Measurements from ENCODE around the gene PEX5L. TPM values are rescaled to one million over a fixed set of nuclear protein-coding genes. Genes with fewer than 3 reads are reported as not detected.
"Not testable (repeated sequence)": the region's sequence is repeated elsewhere in the genome, so short reads cannot be mapped to it uniquely, and the experiment has no call there.

The PEX5L gene, protein sequence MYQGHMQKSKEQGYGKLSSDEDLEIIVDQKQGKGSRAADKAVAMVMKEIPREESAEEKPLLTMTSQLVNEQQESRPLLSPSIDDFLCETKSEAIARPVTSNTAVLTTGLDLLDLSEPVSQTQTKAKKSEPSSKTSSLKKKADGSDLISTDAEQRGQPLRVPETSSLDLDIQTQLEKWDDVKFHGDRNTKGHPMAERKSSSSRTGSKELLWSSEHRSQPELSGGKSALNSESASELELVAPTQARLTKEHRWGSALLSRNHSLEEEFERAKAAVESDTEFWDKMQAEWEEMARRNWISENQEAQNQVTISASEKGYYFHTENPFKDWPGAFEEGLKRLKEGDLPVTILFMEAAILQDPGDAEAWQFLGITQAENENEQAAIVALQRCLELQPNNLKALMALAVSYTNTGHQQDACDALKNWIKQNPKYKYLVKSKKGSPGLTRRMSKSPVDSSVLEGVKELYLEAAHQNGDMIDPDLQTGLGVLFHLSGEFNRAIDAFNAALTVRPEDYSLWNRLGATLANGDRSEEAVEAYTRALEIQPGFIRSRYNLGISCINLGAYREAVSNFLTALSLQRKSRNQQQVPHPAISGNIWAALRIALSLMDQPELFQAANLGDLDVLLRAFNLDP
- not detected in 2 replicates for total RNA-seq

DNA sequence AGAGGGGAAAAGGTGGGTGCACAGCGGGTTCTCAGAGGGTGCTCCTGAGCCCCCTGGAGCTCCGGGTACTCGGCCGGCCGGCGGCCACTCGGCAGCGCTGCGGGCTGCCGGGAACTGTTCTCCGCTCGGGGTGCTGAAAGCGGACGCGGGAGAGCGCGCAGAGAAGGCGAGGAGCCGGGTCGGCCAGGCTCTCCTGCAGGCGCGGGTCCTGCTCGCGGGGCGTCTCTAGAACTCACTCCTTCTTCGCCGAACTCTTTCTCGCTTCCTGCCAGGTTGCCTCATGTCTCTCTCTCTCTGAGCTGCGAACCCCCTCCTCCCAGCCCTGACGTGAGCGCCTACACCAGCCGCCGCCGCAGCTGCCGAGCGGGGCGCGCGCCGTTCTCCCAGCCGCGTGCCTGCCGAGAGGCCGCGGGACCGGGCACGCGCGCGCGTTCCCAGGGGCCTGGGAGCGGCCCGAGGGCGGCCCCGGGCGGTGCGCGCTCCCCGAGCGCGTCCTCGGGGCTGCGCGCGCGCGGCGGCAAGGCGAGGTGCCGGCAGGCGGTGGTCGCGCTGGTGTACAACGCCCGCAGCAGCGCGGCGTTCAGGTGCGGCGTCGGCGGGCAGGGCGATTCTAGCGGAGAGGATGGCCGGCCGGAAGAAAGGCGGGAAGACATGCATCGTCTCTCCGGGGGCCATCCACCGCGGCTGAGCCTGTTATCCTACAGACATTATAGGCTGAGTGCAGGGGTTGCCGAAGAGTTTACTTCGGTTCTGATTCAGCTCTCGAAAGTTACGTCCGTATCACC, at the start of gene PEX5L:
Gene PEX5L (minus strand): TSS at position 267 of the 785 bp plus-strand sequence. CDS start 338 bp downstream, outside the sequence.
- DNase-seq (ENCODE audit: low read depth in 2 of 2): peak in 1 of 2 donors; percentile 45

DNA sequence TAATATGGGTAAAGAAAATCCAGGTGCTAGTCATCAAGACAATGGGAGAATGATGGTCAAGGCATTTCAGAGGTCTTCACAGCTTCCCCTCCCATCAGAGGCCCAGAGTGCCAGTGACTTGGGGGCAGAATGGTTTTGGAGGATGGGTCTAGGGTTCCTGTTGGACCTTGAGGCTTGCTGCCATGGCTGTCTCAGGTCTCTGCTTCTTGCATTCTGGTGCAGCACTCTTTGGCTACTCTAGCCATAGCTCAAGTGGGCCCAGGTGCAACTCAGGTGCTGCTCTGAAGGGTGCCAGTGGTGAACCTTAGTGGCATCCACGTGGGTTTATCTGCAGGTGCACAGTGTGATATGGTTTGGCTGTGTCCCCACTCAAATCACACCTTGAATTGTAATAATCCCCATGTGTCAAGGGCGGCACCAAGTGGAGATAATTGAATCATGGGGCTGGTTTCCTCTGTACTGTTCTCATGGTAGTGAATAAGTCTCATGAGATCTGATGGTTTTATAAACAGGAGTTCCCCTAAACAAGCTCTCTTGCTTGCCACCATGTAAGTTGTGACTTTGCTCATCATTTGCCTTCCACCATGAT, 48.5 kb upstream of the PEX5L start:
- DNase-seq (ENCODE audit: low read depth in 2 of 2): no peak

DNA sequence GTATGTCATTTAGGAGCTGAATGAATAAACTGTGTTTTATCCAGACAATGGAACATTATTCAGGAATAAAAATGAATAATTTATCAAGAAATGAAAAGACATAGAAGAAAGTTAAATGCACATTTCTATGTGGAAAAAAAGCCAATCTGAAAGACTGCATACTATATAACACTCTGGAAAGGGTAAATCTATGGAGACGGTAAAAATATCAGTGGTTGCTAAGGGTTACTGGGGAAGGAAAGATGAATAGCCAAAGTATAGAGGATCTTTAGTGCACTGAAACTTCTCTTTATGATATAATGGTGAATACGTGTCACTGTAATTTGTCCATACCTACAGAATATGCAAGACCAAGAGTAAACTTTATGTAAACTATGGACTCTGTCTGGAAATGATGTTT, 46.0 kb upstream of the PEX5L start:
- no peak for DNase-seq (ENCODE audit: low read depth in 2 of 2)

DNA sequence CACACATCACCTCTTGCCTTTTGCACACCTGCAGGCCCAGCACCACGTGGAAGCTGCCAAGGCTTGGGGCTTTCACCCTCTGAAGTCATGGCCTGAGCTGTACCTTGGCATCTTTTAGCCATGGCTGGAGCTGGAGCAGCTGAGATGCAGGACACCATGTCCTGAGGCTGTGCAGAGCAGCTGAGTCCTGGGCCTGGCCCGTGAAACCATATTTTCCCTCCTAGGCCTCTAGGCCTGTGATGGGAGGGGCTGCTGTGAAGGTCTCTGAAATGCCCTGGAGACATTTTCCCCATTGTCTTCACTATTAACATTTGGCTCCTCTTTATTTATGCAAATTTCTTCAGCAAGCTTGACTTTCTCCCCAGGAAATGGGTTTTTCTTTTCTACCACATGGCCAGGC, 41.9 kb upstream of the PEX5L start:
- DNase-seq (ENCODE audit: low read depth in 2 of 2): no peak

DNA sequence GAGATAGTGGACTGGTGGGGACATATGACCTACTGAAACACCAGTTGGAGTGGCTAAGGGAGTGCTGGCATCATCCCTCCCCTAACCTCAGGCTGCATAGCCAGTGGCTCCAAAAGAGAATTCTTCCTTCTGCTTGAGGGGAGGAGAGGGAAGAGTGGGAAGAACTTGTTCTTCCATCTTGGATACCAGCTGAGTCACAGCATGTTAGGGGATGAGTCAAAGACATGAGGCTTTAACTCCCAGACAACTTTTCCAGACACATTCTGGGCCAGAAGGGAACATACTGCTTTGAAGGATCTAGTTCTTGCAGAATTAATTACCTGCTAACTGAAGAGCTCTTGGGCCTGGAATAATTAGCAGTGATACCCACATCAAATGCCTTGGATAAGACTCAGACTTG, 36.8 kb upstream of the PEX5L start:
- DNase-seq (ENCODE audit: low read depth in 2 of 2): no peak

DNA sequence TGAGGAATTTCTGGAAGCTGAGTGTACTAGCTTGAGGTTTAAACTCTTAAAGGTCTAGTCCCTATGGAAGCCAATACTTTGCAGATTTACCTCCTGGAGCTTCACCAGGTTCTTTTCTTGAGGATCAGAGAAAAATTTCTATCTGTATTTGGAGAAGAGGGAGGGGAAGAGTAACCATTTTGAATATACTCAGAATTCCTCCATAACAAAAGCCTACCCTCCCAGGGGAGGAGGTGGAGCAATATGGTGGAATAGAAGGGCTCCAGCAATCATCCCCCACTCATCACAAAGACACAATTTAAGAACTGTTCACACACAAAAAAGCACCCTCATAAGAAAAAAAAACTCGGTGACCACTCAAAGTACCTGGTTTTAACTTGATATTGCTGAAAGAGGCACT, 36.0 kb upstream of the PEX5L start:
- DNase-seq (ENCODE audit: low read depth in 2 of 2): no peak

DNA sequence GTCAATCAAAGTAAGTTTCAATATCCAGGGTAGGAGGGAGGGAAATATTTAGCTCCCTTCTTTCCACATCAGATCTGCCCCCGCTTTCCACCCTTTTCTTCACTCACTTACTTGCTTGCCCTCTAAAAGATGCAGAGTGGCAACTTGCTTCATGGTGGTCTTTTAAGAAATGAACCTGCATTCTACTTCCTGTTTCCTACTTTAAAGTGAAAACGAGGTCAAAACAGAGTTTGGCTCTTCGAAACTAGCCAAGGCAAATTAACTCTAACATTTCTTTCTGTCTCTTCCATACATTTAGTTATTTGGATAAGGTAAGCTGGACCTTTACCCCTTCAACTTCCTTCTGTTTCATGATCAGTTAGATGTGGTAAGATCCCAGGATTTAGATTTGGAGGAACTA, 34.2 kb upstream of the PEX5L start:
- DNase-seq (ENCODE audit: low read depth in 2 of 2): no peak

DNA sequence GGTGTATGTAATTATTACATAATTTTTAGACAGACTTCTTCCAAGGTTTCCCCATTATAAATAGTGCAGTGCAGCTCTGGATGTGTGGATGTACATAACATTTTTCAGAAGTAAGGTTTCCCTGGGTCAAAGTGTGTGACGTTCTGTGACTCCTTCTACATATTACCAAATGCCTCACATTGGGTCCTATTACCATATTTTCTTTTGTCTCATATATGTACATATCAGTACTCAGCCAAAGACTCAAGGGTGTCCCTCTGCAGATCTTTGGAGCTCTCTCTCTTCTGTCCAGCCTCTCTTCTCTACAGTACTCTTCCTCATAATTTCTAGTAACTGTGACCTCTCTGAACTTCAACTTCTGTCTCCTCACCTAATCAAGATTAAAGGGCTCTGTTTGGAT, 31.3 kb upstream of the PEX5L start:
- no peak for DNase-seq (ENCODE audit: low read depth in 2 of 2)

DNA sequence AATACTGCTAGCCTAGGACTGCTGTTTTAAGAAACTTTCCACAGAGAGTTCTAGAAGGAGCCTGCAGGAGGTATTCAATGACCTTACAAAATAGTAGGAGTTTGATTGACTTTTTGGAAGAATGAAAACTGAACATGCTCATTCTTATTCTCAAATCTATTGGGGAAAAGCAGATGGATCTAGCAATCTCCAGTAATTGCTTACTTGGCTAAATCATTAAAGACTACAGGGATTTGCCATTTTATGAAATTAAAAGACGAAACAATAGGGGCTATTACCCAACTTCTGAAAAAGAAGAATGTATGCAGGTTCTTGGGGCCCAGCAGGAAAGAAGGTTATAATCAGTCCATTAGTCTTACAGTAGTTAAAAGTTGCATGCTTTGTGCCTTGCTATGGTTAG, 29.9 kb upstream of the PEX5L start:
- DNase-seq (ENCODE audit: low read depth in 2 of 2): no peak

DNA sequence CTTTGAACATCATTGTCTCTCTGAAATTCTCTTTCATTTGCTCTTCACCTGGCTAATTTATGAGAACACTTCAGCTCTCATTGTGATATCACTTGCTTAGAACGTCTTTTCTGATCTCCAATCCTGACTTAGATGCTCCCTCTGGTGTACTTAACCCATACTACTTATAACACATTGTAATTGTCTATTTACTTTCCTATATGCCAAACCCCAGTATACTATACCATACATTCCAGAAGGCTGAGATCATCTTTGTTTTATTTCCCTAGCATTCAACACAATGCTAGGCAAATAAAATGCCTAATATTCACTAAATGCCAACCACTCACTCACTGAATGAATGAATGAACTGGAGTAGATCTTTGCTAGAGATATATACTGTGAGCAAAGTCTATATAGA, 27.0 kb upstream of the PEX5L start:
- DNase-seq (ENCODE audit: low read depth in 2 of 2): no peak

DNA sequence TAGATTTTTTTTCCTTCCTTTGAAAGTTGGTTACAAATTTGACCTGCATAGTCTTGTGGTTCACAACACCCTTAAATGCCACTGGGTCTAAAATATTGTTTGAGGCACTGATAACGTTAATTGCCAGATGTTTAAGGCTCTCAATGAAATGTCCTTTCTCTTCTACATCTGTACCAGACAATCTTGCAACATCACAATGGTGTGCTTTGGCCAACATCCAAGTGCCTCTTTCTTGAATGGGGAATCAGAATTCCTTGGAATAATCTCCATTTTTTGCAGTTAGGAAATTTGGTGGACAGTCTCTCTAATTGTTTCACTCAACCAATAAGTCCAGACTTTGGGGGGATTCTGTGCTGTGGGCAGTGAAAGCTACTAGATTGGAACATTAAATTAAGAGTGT, 26.0 kb upstream of the PEX5L start:
- DNase-seq (ENCODE audit: low read depth in 2 of 2): no peak

DNA sequence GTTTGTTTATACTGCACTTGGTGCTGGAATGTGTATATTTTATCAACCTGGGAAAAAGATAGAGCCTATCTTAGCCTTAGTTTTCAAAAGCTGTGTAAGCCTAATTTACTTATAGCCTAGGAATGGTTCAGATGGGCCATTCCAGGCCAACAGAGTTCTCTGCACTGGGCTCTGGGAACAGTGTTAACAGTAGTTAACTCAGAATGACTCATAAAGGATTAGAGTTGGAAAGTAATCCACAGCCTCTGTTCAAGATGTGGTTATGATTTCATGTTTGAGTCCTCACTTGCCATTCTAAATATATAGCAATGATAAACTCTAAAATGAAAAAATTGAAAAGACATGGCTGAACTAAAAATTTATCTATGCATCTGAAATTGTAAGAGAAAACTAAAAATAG, 22.6 kb upstream of the PEX5L start:
- no peak for DNase-seq (ENCODE audit: low read depth in 2 of 2)

DNA sequence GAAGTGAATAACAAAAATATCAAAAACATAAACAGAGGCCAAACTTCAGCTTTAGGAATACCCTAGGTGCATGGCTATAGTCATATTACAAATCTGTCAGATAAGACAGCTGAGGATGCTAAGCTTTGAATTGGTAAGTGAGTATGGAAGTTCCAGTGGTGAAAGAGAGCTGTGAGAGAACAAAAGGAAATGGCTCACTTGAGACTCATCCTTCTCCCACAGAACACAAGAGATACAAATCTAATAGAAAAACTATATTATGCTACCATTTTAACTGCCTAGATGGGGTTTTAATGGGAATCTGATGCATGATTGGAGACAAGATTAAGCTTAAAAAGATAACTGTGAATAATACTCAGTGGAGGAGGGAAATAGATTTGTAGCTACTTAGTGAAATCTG, 21.5 kb upstream of the PEX5L start:
- no peak for DNase-seq (ENCODE audit: low read depth in 2 of 2)

DNA sequence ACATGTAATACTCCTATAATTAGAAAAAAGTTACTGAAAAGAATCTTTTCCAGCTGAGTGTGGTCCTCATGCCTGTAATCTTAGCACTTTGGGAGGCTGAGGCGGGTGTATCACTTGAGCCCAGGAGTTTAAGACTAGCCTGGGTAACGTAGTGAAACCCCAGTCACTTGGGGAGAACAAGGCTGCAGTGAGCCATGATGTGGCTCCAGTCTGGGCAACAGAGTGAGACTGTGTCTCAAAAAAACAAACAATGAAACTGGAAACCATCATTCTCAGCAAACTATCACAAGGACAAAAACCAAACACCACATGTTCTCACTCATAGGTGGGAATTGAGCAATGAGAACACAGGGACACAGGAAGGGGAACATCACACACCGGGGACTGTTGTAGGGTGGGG, 18.9 kb upstream of the PEX5L start:
- DNase-seq (ENCODE audit: low read depth in 2 of 2): not testable (repeated sequence)

DNA sequence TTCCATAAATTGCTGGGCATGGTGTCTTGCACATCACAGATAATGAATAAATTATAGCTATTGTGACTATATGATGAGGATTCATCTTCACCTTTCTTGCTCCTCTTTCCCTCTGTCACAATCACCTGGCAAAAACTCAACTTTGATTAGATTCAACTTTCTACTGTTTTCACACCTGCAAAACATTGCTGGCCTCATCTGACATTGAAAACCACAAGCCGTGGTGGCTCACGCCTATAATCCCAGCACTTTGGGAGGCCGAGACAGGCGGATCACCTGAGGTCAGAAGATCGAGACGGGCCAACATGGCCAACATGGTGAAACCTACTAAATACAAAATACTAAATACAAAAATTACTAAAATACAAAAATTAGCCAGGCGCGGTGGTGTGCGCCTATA, 12.7 kb upstream of the PEX5L start:
- no peak for DNase-seq (ENCODE audit: low read depth in 2 of 2)

DNA sequence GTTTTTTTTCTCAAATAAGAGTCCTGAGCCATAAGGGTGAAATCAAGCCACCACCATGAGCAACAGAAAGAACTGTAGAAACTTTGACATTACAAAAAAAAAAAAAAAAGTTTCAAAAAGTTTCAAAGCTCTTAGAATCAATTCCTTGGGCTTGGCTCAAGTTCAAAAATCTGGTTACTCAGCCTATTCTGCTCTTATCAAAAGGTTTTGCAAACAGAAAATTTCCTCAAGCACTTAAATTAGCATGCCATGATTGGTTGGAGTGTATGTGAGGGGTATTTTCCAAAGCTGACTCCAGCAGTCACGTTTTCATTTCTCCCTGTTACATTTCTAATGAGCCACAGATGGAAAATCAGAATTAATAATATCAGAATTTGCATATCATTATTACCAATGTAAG, 12.1 kb upstream of the PEX5L start:
- no peak for DNase-seq (ENCODE audit: low read depth in 2 of 2)

DNA sequence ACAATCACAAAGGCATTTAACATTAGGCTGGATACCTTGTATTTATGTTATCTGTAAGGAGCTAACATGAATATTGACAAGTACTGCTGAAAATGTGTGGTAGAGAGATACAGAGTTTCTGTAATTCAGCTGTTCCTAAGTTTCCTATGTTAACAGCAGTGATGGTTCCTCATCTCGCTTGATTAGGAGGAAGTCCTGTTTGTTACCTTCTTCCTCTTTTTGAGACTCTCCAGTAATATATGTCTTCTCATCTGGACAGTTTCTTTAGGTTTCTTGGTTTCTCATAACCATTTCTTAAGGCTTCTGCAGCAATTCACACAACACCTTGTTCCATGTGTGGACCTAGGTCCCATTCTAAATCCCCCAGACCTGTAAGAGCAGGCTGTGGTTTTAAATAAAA, 11.4 kb upstream of the PEX5L start:
- DNase-seq (ENCODE audit: low read depth in 2 of 2): no peak

DNA sequence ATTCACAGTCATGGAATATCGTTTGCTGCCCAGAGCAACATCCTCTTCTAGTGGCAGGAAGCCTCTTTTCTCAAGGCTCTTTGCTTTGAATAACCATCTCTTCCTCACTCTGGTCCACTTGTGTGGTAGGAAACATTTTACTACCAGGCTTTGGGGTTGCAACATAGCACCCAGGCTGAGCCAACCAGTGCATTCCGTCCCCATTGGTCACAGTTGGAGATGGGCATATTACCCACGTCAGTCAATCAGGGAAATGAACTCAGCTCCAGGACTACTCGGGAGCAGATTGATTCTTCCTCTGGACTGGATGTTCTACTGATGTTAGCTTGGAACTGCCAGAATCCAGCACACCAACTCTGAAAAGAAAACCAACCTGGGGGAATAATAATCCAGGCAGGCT, 4.2 kb upstream of the PEX5L start:
- no peak for DNase-seq (ENCODE audit: low read depth in 2 of 2)

DNA sequence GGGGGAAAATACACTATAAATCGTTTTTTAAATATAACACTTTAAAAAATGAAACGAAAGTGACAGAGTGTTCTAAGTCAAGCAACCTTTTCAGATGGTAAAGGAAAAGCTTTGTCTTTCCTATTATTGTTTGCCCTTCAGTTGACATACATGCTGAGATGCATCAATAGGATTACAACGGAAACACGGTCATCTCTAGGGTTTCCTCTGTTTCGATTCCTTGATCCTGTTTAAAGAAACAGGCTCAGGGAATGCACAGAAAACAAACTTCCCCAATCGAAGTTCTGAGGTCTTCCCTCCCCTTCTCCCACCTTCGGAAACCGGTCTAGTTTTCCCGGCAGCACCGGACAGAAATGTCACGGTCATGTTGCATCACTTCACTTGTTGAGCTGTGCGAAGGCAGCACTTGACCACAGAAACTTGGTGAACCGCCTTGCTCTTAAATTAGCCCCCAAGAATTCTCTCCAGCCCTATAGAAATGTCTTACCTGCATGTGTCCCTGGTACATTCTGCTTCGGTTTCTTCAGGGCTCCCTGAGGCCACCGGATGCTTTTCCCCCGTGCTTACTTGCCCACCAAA, 556 bp downstream of the PEX5L start:
- no peak for DNase-seq (ENCODE audit: low read depth in 2 of 2)

DNA sequence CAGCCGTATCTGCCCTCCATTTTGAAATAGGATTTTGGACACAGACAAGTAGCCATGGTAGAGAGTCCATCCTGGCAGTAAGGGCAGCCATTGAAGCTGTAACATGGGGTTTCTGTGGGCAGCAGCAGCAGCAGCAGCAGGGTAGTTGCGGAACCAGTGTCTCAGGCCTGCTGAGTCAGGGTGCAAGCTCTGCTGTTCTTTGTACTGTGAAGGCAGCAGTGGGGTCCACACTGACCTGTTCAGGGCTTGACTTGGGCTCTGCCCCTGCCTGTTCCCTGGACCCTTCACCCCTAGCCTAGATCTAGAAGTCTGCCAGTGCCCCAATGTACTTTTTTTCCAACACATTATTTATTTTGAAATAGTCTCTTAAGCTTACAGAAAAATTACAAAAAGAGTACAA, 9.7 kb downstream of the PEX5L start:
- DNase-seq (ENCODE audit: low read depth in 2 of 2): no peak

DNA sequence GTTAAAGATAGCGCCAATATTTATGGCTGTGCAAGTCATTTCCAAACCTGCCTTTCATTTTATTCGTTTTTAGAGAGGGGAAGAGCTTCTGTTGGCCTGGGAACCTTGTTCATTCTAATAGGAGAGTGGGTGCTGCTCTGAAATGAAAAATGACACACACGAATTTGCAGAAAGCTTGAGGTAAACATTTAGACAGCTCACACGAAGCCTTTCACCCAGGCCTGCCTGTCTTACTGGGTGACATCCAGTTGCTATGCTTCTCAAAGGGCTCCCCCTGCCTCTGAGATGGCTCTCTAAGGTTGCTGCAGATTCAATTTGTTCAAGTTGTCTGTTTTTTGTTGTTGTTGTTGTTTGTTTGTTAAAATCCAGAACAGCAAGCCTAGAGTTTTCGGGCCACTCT, 18.2 kb downstream of the PEX5L start:
- no peak for DNase-seq (ENCODE audit: low read depth in 2 of 2)

DNA sequence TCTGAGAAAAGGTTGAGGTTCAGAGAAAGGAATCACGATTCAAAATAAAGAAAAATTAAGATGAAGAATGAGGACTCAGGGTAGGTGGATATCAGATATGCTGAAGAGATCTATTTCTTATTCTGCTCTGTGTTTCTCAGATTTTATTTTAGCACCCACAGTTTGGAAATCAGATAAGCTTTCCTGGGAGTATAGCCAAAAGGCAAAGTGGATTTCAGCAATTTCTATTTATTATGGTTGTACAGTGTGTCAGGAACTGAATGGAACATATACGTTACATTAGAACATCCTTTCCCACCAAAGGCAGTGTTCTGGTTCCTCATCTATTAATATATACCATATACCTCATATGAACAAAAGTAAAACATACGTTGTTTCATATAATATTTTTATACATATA, 18.9 kb downstream of the PEX5L start:
- DNase-seq (ENCODE audit: low read depth in 2 of 2): no peak
